Endothelial cell of umbilical vein (primary cell): Measurements from ENCODE around the gene GPATCH2L. TPM values are rescaled to one million over a fixed set of nuclear protein-coding genes. Genes with fewer than 3 reads are reported as not detected.

Source experiments
- BruUV-seq: library from RNA; stranded (reverse); fragments of 400-500 nt; replicated peaks from 2 replicates; lab custom pipeline; 2021; lab: Mats Ljungman, UMichigan
- CTCF ChIA-PET: fragments of 300-600, 350-600 bp; sonication (Branson Sonifier 250); formaldehyde crosslinking; loops from one replicate; lab custom pipeline; 2021; ENCODE audit warnings: antibody characterized with exemption, inconsistent platforms; lab: Charles Lee
- POLR2A ChIA-PET: fragments of 300-600, 350-600 bp; sonication (Branson Sonifier 250); formaldehyde crosslinking; loops from one replicate; lab custom pipeline; 2021; ENCODE audit warnings: antibody characterized with exemption, inconsistent platforms; lab: Charles Lee
- DNase-seq: peaks from one replicate; pipeline ENCODE4 v3.0.0-alpha.2; 2011; ENCODE audit warnings: low read depth, low spot score
- FAIRE-seq: peaks from 2 replicates; lab custom pipeline; 2011; peaks lifted over from hg19 to GRCh38; lab: Jason Lieb, UNC
- H2AFZ ChIP-seq: 2 replicates; pipeline ENCODE4 v1.6.0; 2012; ENCODE audit warnings: low read depth, low read length, control low read depth, inconsistent platforms
- H3K27ac ChIP-seq: 2 replicates; pipeline ENCODE4 v1.5.1; 2011; ENCODE audit warnings: low read depth, mild to moderate bottlenecking, control low read depth, low read length, moderate library complexity; ENCODE audit not compliant: insufficient read depth
- H3K27me3 ChIP-seq, 2 experiments: 2 replicates each; pipeline versions ENCODE4 v1.6.0 to v1.6.1; 2011; ENCODE audit warnings: low read length in 2 of 2, mixed read lengths in 1 of 2; ENCODE audit not compliant: control insufficient read depth in 2 of 2, insufficient read depth in 2 of 2
- H3K36me3 ChIP-seq, 2 experiments: 2 replicates in 1 of 2; 3 replicates in 1 of 2; pipeline ENCODE4 v1.5.1; 2011; ENCODE audit warnings: low read length in 2 of 2, mild to moderate bottlenecking in 1 of 2, moderate library complexity in 1 of 2; ENCODE audit not compliant: control insufficient read depth in 2 of 2, insufficient read depth in 2 of 2; ENCODE audit errors: extremely low read depth in 1 of 2
- H3K4me1 ChIP-seq: 3 replicates; pipeline ENCODE4 v1.5.1; 2011; ENCODE audit warnings: mild to moderate bottlenecking, low read length; ENCODE audit not compliant: control insufficient read depth, insufficient read depth; ENCODE audit errors: extremely low read depth
- H3K4me2 ChIP-seq: 2 replicates; pipeline ENCODE4 v1.6.1; 2011; ENCODE audit warnings: low read length, control low read depth, mixed read lengths; ENCODE audit not compliant: insufficient read depth
- H3K4me3 ChIP-seq, 3 experiments: fragments of 200-600 bp in 1 of 3; sonication (generic), shearing (Covaris generic) in 1 of 3; replicated peaks in 1 of 3; 2 replicates each; pipeline ENCODE4 v1.5.1; 2011 to 2016; ENCODE audit warnings: control low read depth in 3 of 3, low read length in 3 of 3, mild to moderate bottlenecking in 2 of 3, inconsistent platforms in 1 of 3, low read depth in 1 of 3, moderate library complexity in 1 of 3; ENCODE audit not compliant: insufficient read depth in 1 of 3
- H3K79me2 ChIP-seq: 2 replicates; pipeline ENCODE4 v1.6.0; 2012; ENCODE audit warnings: low read length, inconsistent platforms; ENCODE audit not compliant: control insufficient read depth, insufficient read depth
- H3K9ac ChIP-seq: replicated peaks from 2 replicates; pipeline ENCODE3; 2011; ENCODE audit warnings: low read length, control low read depth; ENCODE audit not compliant: insufficient read depth; ENCODE audit errors: extremely low read depth
- H3K9me1 ChIP-seq: replicated peaks from 3 replicates; pipeline ENCODE4 v1.6.0; 2011; ENCODE audit warnings: mild to moderate bottlenecking, low read length; ENCODE audit not compliant: control insufficient read depth, insufficient read depth; ENCODE audit errors: extremely low read depth
- H3K9me3 ChIP-seq: replicated peaks from 2 replicates; pipeline ENCODE4 v1.5.1; 2012; ENCODE audit warnings: low read length, inconsistent platforms; ENCODE audit not compliant: control insufficient read depth, insufficient read depth
- H4K20me1 ChIP-seq: replicated peaks from 2 replicates; pipeline ENCODE3; 2011; ENCODE audit warnings: mild to moderate bottlenecking, low read length; ENCODE audit not compliant: control insufficient read depth, insufficient read depth; ENCODE audit errors: extremely low read depth
- EZH2 ChIP-seq: IDR thresholded peaks from 2 replicates; pipeline ENCODE4 v1.6.1; 2012; ENCODE audit warnings: borderline replicate concordance, low read depth, mild to moderate bottlenecking, moderate library complexity, low read length, inconsistent platforms; ENCODE audit not compliant: severe bottlenecking
- FOS ChIP-seq: IDR thresholded peaks from 2 replicates; pipeline ENCODE4 v1.6.1; 2011; ENCODE audit warnings: mild to moderate bottlenecking, low read length, moderate library complexity, borderline replicate concordance; ENCODE audit not compliant: insufficient read depth
- GATA2 ChIP-seq: IDR thresholded peaks from 2 replicates; pipeline ENCODE4 v1.7.0; 2011; ENCODE audit warnings: low read depth, mild to moderate bottlenecking, moderate library complexity, mixed read lengths, low read length; ENCODE audit not compliant: insufficient read length, insufficient read depth
- JUN ChIP-seq: IDR thresholded peaks from 2 replicates; pipeline ENCODE4 v1.6.1; 2011; ENCODE audit warnings: borderline replicate concordance, low read depth; ENCODE audit not compliant: insufficient read length, insufficient read depth
- MYC ChIP-seq: IDR thresholded peaks from one replicate; pipeline ENCODE4 v1.6.1; 2011; ENCODE audit warnings: mild to moderate bottlenecking, low read depth, low read length
- POLR2A ChIP-seq: IDR thresholded peaks from 2 replicates; pipeline ENCODE4 v1.6.1; 2012; ENCODE audit warnings: low read depth, mild to moderate bottlenecking, control low read depth, low read length
- POLR2AphosphoS5 ChIP-seq: IDR thresholded peaks from 2 replicates; pipeline ENCODE4 v1.6.1; 2012; ENCODE audit warnings: low read depth, mild to moderate bottlenecking, control low read depth, low read length, moderate library complexity; ENCODE audit not compliant: insufficient read depth
- dilution Hi-C: fragments of 300-500 bp; cut with MboI; formaldehyde crosslinking; loops from one replicate; pipeline ENCODE4 v1.15.0; 2019; ENCODE audit warnings: low sequenced_read_pairs; ENCODE audit not compliant: extremely low pct_ligation_motif_present
- intact Hi-C: fragments of 100-400 bp; cut with micrococcal nuclease; formaldehyde crosslinking; loops from one replicate; pipeline ENCODE4 v1.10.0; 2022
- polyA plus RNA-seq, 4 experiments: library from polyadenylated mRNA; depleted of rRNA in 3 of 4; stranded (reverse) in 3 of 4; unstranded in 1 of 4; fragments of >200 nt; gene quantifications; 2 replicates each; pipeline versions ENCODE4 v1.2.1 to v1.2.3, GENCODE V29; 2011 to 2012; ENCODE audit warnings: missing spikeins in 1 of 4
- total RNA-seq: library from RNA; stranded (reverse); gene quantifications from 2 replicates; pipeline ENCODE4 v1.2.3, GENCODE V29; 2021
- TF ChIP-seq, protein P1 (sequence below): IDR thresholded peaks from 2 replicates; pipeline ENCODE4 v1.6.1; 2011; ENCODE audit not compliant: insufficient read depth, insufficient read length
- TF ChIP-seq, protein P2 (sequence below), 2 donors: IDR thresholded peaks; 1 replicate in 1 of 2; 2 replicates in 1 of 2; pipeline ENCODE4 v1.5.1; 2011; ENCODE audit warnings: low read length in 2 of 2, mild to moderate bottlenecking in 2 of 2, moderate library complexity in 2 of 2, control low read depth in 1 of 2, inconsistent platforms in 1 of 2, low read depth in 1 of 2; ENCODE audit not compliant: insufficient read depth in 1 of 2; ENCODE audit errors: extremely low read depth in 1 of 2

GPATCH2L gene
- total and polyA plus RNA-seq, 2 donors (not counting 3 experiments of a cell fraction or from before 2014, with no cell fraction given): 23.3 to 40.0 TPM

DNA sequence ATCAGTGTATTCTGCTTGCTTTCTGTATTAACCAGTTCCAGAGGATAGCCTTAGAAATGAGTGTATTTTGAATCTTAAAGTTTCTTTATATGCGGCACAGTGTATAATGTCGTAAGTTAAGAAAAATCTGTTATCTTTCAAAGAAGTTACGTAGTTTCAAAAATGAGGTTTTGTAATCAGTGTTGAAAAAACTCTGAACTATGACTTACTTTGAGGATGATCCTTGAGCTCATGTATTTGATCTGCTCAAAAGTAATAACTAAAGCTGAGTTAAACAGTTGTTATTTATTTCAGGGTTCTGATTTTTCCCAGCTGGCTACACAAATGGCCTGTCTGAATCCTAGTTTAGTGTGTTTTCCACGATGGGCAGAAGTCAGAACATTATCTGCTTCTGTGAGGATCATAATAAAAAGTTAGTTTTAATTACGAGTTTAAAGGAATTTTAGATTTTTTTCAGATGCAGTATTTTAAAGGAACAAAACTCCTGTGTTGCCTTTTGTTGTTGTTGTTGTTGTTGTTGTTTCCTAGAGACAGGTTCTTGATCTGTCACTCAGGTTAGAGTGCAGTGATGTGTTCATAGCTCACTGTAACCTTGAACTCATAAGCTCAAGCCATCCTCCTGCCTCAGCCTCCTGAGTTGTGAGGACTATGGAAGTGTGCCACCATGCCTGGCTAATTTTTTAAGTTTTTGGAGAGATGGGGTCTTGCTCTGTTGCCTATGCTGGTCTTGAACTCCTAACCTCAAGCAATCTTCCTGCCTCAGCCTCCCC lies 52.9 kb downstream of the GPATCH2L start:
- TF ChIP-seq, protein P1, sequence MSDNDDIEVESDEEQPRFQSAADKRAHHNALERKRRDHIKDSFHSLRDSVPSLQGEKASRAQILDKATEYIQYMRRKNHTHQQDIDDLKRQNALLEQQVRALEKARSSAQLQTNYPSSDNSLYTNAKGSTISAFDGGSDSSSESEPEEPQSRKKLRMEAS: no peak
- TF ChIP-seq POLR2A (no peak), GATA2 (no peak), JUN (no peak), FOS (no peak), MYC (no peak), POLR2AphosphoS5 (no peak), EZH2 (no peak)
- TF ChIP-seq, protein P2, sequence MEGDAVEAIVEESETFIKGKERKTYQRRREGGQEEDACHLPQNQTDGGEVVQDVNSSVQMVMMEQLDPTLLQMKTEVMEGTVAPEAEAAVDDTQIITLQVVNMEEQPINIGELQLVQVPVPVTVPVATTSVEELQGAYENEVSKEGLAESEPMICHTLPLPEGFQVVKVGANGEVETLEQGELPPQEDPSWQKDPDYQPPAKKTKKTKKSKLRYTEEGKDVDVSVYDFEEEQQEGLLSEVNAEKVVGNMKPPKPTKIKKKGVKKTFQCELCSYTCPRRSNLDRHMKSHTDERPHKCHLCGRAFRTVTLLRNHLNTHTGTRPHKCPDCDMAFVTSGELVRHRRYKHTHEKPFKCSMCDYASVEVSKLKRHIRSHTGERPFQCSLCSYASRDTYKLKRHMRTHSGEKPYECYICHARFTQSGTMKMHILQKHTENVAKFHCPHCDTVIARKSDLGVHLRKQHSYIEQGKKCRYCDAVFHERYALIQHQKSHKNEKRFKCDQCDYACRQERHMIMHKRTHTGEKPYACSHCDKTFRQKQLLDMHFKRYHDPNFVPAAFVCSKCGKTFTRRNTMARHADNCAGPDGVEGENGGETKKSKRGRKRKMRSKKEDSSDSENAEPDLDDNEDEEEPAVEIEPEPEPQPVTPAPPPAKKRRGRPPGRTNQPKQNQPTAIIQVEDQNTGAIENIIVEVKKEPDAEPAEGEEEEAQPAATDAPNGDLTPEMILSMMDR (IDR thresholded peaks at IDR 0.05; ENCODE audit: extremely low read depth in 1 of 2, insufficient read depth in 1 of 2, low read depth in 1 of 2, low read length in 2 of 2): no peak
- H3K79me2 ChIP-seq: no peaks in the 10 kb centered on the region
- H3K4me1 ChIP-seq: peaks cover 3% of the 10 kb centered on the region
- no peaks in the 10 kb centered on the region for H4K20me1 ChIP-seq
- no peak overlapping the region for H3K4me3 ChIP-seq
- dilution Hi-C loops: no loop called here
- BruUV-seq: no TSS peak
- no peak overlapping the region for H3K27ac ChIP-seq
- peaks cover 4 to 6% of the 10 kb centered on the region in 2 experiments for H3K36me3 ChIP-seq
- no peak for FAIRE-seq
- no peaks in the 10 kb centered on the region for H3K9me3 ChIP-seq
- DNase-seq: no peak
- ChIA-PET CTCF (no interaction called here), POLR2A (no interaction called here)
- H3K9me1 ChIP-seq: no peaks in the 10 kb centered on the region
- no peak overlapping the region for H3K4me2 ChIP-seq
- no peak overlapping the region for H2AFZ ChIP-seq
- no peaks in the 10 kb centered on the region for H3K27me3 ChIP-seq
- H3K9ac ChIP-seq: no peak overlapping the region
- intact Hi-C loops: no loop called here
